ENCODE results near the gene CSTA.

DNA sequence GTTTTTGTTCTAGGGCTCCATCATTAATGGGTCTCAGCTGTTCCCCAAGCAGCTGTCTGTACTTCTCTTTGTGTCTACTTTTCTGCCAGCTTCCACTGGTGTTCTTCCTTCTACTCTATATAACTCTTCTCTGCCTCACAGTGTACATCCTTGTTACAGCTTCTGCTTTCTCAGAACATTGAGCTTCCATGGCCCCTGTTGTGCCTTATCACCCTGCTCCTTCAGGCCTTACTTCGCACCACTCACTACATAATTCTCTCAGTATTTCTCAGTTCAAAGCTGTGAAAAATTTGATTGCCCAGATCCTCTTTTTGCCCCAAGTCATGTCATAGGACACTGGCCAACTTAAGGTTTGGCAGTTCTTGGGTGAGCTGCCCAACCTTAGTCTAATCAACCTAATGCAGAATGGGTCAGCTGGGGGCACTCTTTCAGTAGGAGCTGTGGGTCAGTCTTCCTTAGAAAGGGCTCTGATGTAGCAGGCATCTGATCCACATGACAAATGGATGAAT lies 28.9 kb downstream of the CSTA start:
- TF ChIP-seq YY1 (IDR thresholded peaks at IDR 0.05; ENCODE audit: low read depth), result no peak
- no peak for TF ChIP-seq RAD21 (IDR thresholded peaks at IDR 0.05; ENCODE audit: low read depth)
- no peak for TF ChIP-seq FOXM1 (IDR thresholded peaks at IDR 0.05; ENCODE audit: borderline replicate concordance, low read depth)
- TF ChIP-seq REST (IDR thresholded peaks at IDR 0.05; ENCODE audit: low read depth), result no peak
- no peak for TF ChIP-seq TCF12 (IDR thresholded peaks at IDR 0.05; ENCODE audit: low read depth)
- TF ChIP-seq EP300 (IDR thresholded peaks at IDR 0.05; ENCODE audit: borderline replicate concordance), result no peak
- no peak for TF ChIP-seq CEBPB (IDR thresholded peaks at IDR 0.05)
- TF ChIP-seq, protein P1, sequence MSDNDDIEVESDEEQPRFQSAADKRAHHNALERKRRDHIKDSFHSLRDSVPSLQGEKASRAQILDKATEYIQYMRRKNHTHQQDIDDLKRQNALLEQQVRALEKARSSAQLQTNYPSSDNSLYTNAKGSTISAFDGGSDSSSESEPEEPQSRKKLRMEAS (IDR thresholded peaks at IDR 0.05), result no peak
- no peak for TF ChIP-seq NFIC (IDR thresholded peaks at IDR 0.05)
- no peak for TF ChIP-seq EGR1 (IDR thresholded peaks at IDR 0.05)
- TF ChIP-seq TAF1 (IDR thresholded peaks at IDR 0.05; ENCODE audit: low read depth), result no peak

Measured in Ishikawa (cell line).